ENCODE measurements around the gene STRIP2.

GRCh38 chr7:129453510-129454248 lies 19.4 kb downstream of the STRIP2 start:
- TF ChIP-seq CTCF (tag by site-specific recombination; IDR thresholded peaks at IDR 0.05) (no peak), ZNF18 (tag by site-specific recombination; IDR thresholded peaks at IDR 0.05) (no peak), ZNF362 (tag by site-specific recombination; IDR thresholded peaks at IDR 0.05) (no peak), BCL11A (tag by site-specific recombination; IDR thresholded peaks at IDR 0.05; ENCODE audit: low read depth) (no peak), ZNF561 (tag by site-specific recombination; IDR thresholded peaks at IDR 0.05; ENCODE audit: borderline replicate concordance) (no peak), ZNF416 (tag by site-specific recombination; IDR thresholded peaks at IDR 0.05) (no peak), ZBTB26 (tag by site-specific recombination; optimal IDR thresholded peaks at IDR 0.05) (no peak), ZNF214 (tag by site-specific recombination; IDR thresholded peaks at IDR 0.05; ENCODE audit: borderline replicate concordance) (no peak), YY1 (tag by site-specific recombination; IDR thresholded peaks at IDR 0.05) (no peak), ZNF37A (tag by site-specific recombination; IDR thresholded peaks at IDR 0.05) (no peak)

Measured in HEK293 (cell line).